Ramos (cell line): ENCODE results near the gene CCDC191.

Experiments
- in situ Hi-C: fragments of 300-500 bp; cut with MboI; formaldehyde crosslinking; loops from one replicate; pipeline ENCODE4 v1.14.3; 2022; ENCODE audit warnings: low sequenced_read_pairs; ENCODE audit not compliant: unreplicated experiment

Gene CCDC191

GRCh38 chr3:113979916-113980315, 76.4 kb downstream of the CCDC191 start:
- in situ Hi-C loops: no loop called here

GRCh38 chr3:113977822-113978221, 78.5 kb downstream of the CCDC191 start:
- in situ Hi-C loops: no loop called here

- in situ Hi-C loops: no loop called here
These were observed 87.3 kb downstream of the CCDC191 start for GRCh38 chr3:113968986-113969385.

- in situ Hi-C loops: no loop called here
These were observed 90.2 kb downstream of the CCDC191 start for GRCh38 chr3:113966172-113966571.

- in situ Hi-C loops: no loop called here
These were observed 92.4 kb downstream of the CCDC191 start for GRCh38 chr3:113963879-113964278.

GRCh38 chr3:113954091-113954685, 102.1 kb downstream of the CCDC191 start:
- in situ Hi-C loops: no loop called here

- in situ Hi-C loops: no loop called here
These were observed 102.6 kb downstream of the CCDC191 start for GRCh38 chr3:113953677-113954076.

GRCh38 chr3:113952921-113953320, 103.4 kb downstream of the CCDC191 start:
- in situ Hi-C loops: no loop called here

GRCh38 chr3:113948015-113948917, 108.1 kb downstream of the CCDC191 start:
- in situ Hi-C loops: no loop called here

- in situ Hi-C loops: no loop called here
These were observed 108.8 kb downstream of the CCDC191 start, which contains the start of gene ZDHHC23 for GRCh38 chr3:113947372-113948014. TSS of gene ZDHHC23 (plus strand) at chr3:113948013. CDS start at chr3:113948803, 790 bp downstream.

GRCh38 chr3:113946831-113947230, 109.5 kb downstream of the CCDC191 start:
- in situ Hi-C loops: no loop called here

GRCh38 chr3:113927556-113927955, 128.8 kb downstream of the CCDC191 start:
- in situ Hi-C loops: no loop called here

GRCh38 chr3:113914646-113915045, 141.7 kb downstream of the CCDC191 start:
- in situ Hi-C loops: no loop called here
